C4-2B (cell line): Measurements from ENCODE around the gene SMOC2.

Experiments
- H3K27ac ChIP-seq: fragments of 450-650 bp; 2 replicates; pipeline ENCODE4 v1.5.1; 2017
- CTCF ChIP-seq: fragments of 450-650 bp; conservative IDR thresholded peaks from 2 replicates; pipeline ENCODE4 v1.5.1; 2017; ENCODE audit warnings: mild to moderate bottlenecking
- ZFX ChIP-seq: fragments of 450-650 bp; IDR thresholded peaks from 2 replicates; pipeline ENCODE4 v1.6.1; 2017

The SMOC2 gene

GRCh38 chr6:168527451-168528210 lies 86.6 kb downstream of the SMOC2 start:
- no peak overlapping the region for H3K27ac ChIP-seq
- TF ChIP-seq ZFX, result no peak
- TF ChIP-seq CTCF, result no peak

GRCh38 chr6:168528474-168529095 lies 87.6 kb downstream of the SMOC2 start:
- TF ChIP-seq ZFX, result no peak
- no peak for TF ChIP-seq CTCF
- H3K27ac ChIP-seq, result no peak overlapping the region

GRCh38 chr6:168529214-168529613 lies 88.2 kb downstream of the SMOC2 start:
- no peak overlapping the region for H3K27ac ChIP-seq
- TF ChIP-seq ZFX (no peak), CTCF (no peak)

- H3K27ac ChIP-seq, result no peak overlapping the region
- no peak for TF ChIP-seq CTCF
- TF ChIP-seq ZFX, result no peak
Observed at GRCh38 chr6:168530653-168531071, 89.7 kb downstream of the SMOC2 start.

GRCh38 chr6:168532070-168532469 lies 91.1 kb downstream of the SMOC2 start:
- no peak overlapping the region for H3K27ac ChIP-seq
- TF ChIP-seq ZFX (no peak), CTCF (no peak)

GRCh38 chr6:168533414-168533813 lies 92.4 kb downstream of the SMOC2 start:
- H3K27ac ChIP-seq, result no peak overlapping the region
- TF ChIP-seq CTCF (no peak), ZFX (no peak)

- TF ChIP-seq CTCF (no peak), ZFX (no peak)
- no peak overlapping the region for H3K27ac ChIP-seq
Observed at GRCh38 chr6:168534265-168534664, 93.3 kb downstream of the SMOC2 start.
